Measurements from ENCODE around the gene ZNF793.

- TF ChIP-seq EZH2phosphoT487 (IDR thresholded peaks at IDR 0.05; ENCODE audit: insufficient read depth, low read depth) = no peak
- TF ChIP-seq EZH2 (IDR thresholded peaks at IDR 0.05; ENCODE audit: insufficient read depth, poor library complexity, severe bottlenecking) = no peak
Measured at GRCh38 chr19:37572203-37572602, 65.5 kb downstream of the ZNF793 start.

All from GM23248 (cell line).